Mesothelial cell of epicardium (in vitro differentiated cells): ENCODE results near the gene ERGIC1. TPM values are rescaled to one million over a fixed set of nuclear protein-coding genes. Genes with fewer than 3 reads are reported as not detected.

Experiments
- DNase-seq, 2 experiments: peaks; one replicate each; pipeline ENCODE4 v3.0.0; 2021; ENCODE audit warnings: low spot score in 2 of 2; ENCODE audit not compliant: unreplicated experiment in 2 of 2
- H3K27ac Mint-ChIP-seq: 2 replicates; pipeline ENCODE4 v1.8.0; 2021; ENCODE audit warnings: mixed read lengths
- H3K27me3 Mint-ChIP-seq: 2 replicates; pipeline ENCODE4 v1.8.0; 2021; ENCODE audit warnings: low read depth, mixed read lengths
- H3K36me3 Mint-ChIP-seq: 2 replicates; pipeline ENCODE4 v1.8.0; 2021; ENCODE audit warnings: mixed read lengths
- H3K4me1 Mint-ChIP-seq: 2 replicates; pipeline ENCODE4 v1.8.0; 2021; ENCODE audit warnings: mixed read lengths
- H3K4me3 Mint-ChIP-seq: 2 replicates; pipeline ENCODE4 v1.8.0; 2021; ENCODE audit warnings: mild to moderate bottlenecking, moderate library complexity, mixed read lengths
- H3K9me3 Mint-ChIP-seq: 2 replicates; pipeline ENCODE4 v1.8.0; 2021; ENCODE audit warnings: mixed read lengths
- CTCF ChIP-seq: fragments of 200-600 bp; sonication (generic); IDR thresholded peaks from one replicate; pipeline ENCODE4 v1.5.0; 2021; ENCODE audit warnings: antibody characterized with exemption; ENCODE audit not compliant: unreplicated experiment
- total RNA-seq: library from RNA; stranded (reverse); gene quantifications from 3 replicates; pipeline ENCODE4 v1.2.1, GENCODE V29; 2021

The ERGIC1 gene
- total RNA-seq, 1 donor from 2014 or later: 107 TPM

- Mint-ChIP-seq H3K27me3 (no peaks in the 10 kb centered on the region), H3K4me1 (no peaks in the 10 kb centered on the region), H3K36me3 (peaks cover 12% of the 10 kb centered on the region), H3K4me3 (no peak overlapping the region), H3K27ac (no peak overlapping the region), H3K9me3 (no peaks in the 10 kb centered on the region)
- no peak for DNase-seq
- no peak for TF ChIP-seq CTCF
These were observed 167.3 kb downstream of the ERGIC1 start for GRCh38 chr5:173001229-173001841.

Other genes with a start within 250 kb of the ERGIC1 start
- 10.9 to 11.8 TPM (median 11.7 TPM) in 3 replicates for gene NEURL1B, start 193.0 kb upstream of the ERGIC1 start, total RNA-seq
- gene DUSP1, start 63.1 kb upstream of the ERGIC1 start, total RNA-seq: 116 to 126 TPM (median 120 TPM) in 3 replicates
- gene RPL26L1, start 125.2 kb downstream of the ERGIC1 start, total RNA-seq: 43.0 to 43.9 TPM (median 43.9 TPM) in 3 replicates
- gene ATP6V0E1, start 149.5 kb downstream of the ERGIC1 start, total RNA-seq: 116 to 125 TPM (median 120 TPM) in 3 replicates
- gene CREBRF, start 222.1 kb downstream of the ERGIC1 start, total RNA-seq: 17.8 to 20.3 TPM (median 19.1 TPM) in 3 replicates